HG02870 (cell line): Measurements from ENCODE around the gene NPAS3.

ENCODE experiments used
- ATAC-seq: cut with Tn5 transposase; IDR thresholded peaks from one replicate; pipeline ENCODE4 v1.9.1; 2021; ENCODE audit warnings: mild to moderate bottlenecking, moderate library complexity; ENCODE audit not compliant: unreplicated experiment

Gene NPAS3

GRCh38 chr14:33241331-33241730, 302.7 kb downstream of the NPAS3 start:
- no peak for ATAC-seq

- no peak for ATAC-seq
These were observed 310.6 kb downstream of the NPAS3 start for GRCh38 chr14:33249233-33249820.

GRCh38 chr14:33250963-33251362, 312.3 kb downstream of the NPAS3 start:
- no peak for ATAC-seq

GRCh38 chr14:33254342-33254741, 315.7 kb downstream of the NPAS3 start:
- no peak for ATAC-seq

- ATAC-seq, result no peak
These were observed 316.2 kb downstream of the NPAS3 start for GRCh38 chr14:33254861-33255395.

- no peak for ATAC-seq
These were observed 319.1 kb downstream of the NPAS3 start for GRCh38 chr14:33257796-33258195.

- ATAC-seq, result no peak
These were observed 321.1 kb downstream of the NPAS3 start for GRCh38 chr14:33259764-33260163.

- ATAC-seq, result no peak
These were observed 332.5 kb downstream of the NPAS3 start for GRCh38 chr14:33271216-33271615.

GRCh38 chr14:33271891-33272290, 333.2 kb downstream of the NPAS3 start:
- ATAC-seq, result no peak

- ATAC-seq, result no peak
These were observed 335.3 kb downstream of the NPAS3 start for GRCh38 chr14:33273978-33274377.

- ATAC-seq, result no peak
These were observed 337.2 kb downstream of the NPAS3 start for GRCh38 chr14:33275879-33276278.

- ATAC-seq, result no peak
These were observed 341.2 kb downstream of the NPAS3 start for GRCh38 chr14:33279865-33280264.

GRCh38 chr14:33280646-33281045, 342.0 kb downstream of the NPAS3 start:
- no peak for ATAC-seq

GRCh38 chr14:33282331-33283230, 343.9 kb downstream of the NPAS3 start:
- ATAC-seq, result no peak

GRCh38 chr14:33285902-33286700, 347.4 kb downstream of the NPAS3 start:
- no peak for ATAC-seq

- ATAC-seq, result no peak
These were observed 348.5 kb downstream of the NPAS3 start for GRCh38 chr14:33287189-33287588.

GRCh38 chr14:33290641-33291040, 352.0 kb downstream of the NPAS3 start:
- ATAC-seq, result no peak

- ATAC-seq, result no peak
These were observed 352.9 kb downstream of the NPAS3 start for GRCh38 chr14:33291529-33292104.

- ATAC-seq, result no peak
These were observed 355.7 kb downstream of the NPAS3 start for GRCh38 chr14:33294419-33294818.

GRCh38 chr14:33297565-33297964, 358.9 kb downstream of the NPAS3 start:
- no peak for ATAC-seq

GRCh38 chr14:33307691-33308251, 369.1 kb downstream of the NPAS3 start:
- no peak for ATAC-seq
